Ishikawa (cell line): ENCODE measurements around the gene KCNA10.

ENCODE experiments used
- EP300 ChIP-seq: IDR thresholded peaks from 2 replicates; pipeline ENCODE4 v1.6.1; 2012; ENCODE audit warnings: borderline replicate concordance
- RAD21 ChIP-seq: IDR thresholded peaks from 2 replicates; pipeline ENCODE4 v1.6.1; 2012; ENCODE audit warnings: low read depth
- TAF1 ChIP-seq: IDR thresholded peaks from 2 replicates; pipeline ENCODE4 v1.6.1; 2012; ENCODE audit warnings: low read depth, mild to moderate bottlenecking
- TCF12 ChIP-seq: IDR thresholded peaks from 2 replicates; pipeline ENCODE4 v1.6.1; 2012; ENCODE audit warnings: low read depth

GRCh38 chr1:110481968-110482623 lies 36.9 kb downstream of the KCNA10 start:
- TF ChIP-seq TCF12 (no peak), EP300 (no peak), RAD21 (no peak), TAF1 (no peak)
